GM21786 (cell line): ENCODE data around the gene TENT4A.
"Not testable (repeated sequence)": the region's sequence is repeated elsewhere in the genome, so short reads cannot be mapped to it uniquely, and the experiment has no call there.

ENCODE experiments used
- ATAC-seq: cut with Tn5 transposase; IDR thresholded peaks from one replicate; pipeline ENCODE4 v1.9.1; 2021; ENCODE audit not compliant: unreplicated experiment

TENT4A gene

GRCh38 chr5:6713274-6714225 is at the start of gene TENT4A:
TSS of gene TENT4A (plus strand) at chr5:6713432. CDS start at chr5:6713984, 552 bp downstream.
- no peak for ATAC-seq

- ATAC-seq, result no peak
Observed at GRCh38 chr5:6666762-6667161, 46.5 kb upstream of the TENT4A start.

- ATAC-seq, result no peak
Observed at GRCh38 chr5:6667648-6668047, 45.6 kb upstream of the TENT4A start.

GRCh38 chr5:6668717-6669116 is 44.5 kb upstream of the TENT4A start:
- ATAC-seq, result not testable (repeated sequence)

DNA sequence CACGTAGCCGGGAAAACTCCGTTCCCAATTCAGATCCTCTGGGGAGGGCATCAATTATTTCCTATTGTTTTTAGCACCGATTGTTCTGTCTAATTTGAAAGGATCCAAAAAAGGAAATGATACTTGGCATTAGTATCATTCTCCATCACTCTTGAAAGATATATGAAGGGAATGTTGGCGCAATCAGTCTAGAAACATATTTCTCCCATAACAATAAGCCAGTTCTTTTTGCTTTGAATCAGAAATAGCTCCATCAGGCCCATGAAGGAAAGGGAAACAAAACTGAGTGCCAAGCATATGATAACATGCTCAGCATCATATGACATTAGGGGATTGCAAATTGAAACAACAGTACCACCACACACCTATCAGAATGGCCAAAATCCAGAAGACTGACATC is 40.2 kb upstream of the TENT4A start:
- ATAC-seq, result no peak

GRCh38 chr5:6673963-6674362 is 39.3 kb upstream of the TENT4A start:
- ATAC-seq, result no peak

DNA sequence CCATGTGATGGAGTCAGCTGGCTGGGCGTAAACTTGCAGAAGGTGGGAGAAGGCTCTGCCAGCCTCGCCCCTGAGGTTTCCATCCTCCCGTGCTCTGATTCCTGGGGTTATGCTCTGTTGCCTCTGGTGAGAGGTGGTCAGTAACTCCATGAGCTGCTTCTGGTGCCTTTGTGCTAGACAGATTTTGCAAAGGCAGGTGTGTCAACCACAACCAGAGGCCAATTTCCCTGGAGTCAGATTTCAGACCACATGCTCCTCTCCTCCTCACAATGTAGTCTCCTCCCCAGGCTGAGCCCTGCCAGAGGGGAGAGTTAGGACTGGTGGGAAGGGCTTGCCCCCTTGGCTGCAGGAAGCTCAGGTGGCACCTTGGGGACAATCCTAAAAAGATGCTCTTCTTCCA is 38.8 kb upstream of the TENT4A start:
- ATAC-seq, result no peak

- no peak for ATAC-seq
Observed at GRCh38 chr5:6674886-6675285, 38.3 kb upstream of the TENT4A start.

DNA sequence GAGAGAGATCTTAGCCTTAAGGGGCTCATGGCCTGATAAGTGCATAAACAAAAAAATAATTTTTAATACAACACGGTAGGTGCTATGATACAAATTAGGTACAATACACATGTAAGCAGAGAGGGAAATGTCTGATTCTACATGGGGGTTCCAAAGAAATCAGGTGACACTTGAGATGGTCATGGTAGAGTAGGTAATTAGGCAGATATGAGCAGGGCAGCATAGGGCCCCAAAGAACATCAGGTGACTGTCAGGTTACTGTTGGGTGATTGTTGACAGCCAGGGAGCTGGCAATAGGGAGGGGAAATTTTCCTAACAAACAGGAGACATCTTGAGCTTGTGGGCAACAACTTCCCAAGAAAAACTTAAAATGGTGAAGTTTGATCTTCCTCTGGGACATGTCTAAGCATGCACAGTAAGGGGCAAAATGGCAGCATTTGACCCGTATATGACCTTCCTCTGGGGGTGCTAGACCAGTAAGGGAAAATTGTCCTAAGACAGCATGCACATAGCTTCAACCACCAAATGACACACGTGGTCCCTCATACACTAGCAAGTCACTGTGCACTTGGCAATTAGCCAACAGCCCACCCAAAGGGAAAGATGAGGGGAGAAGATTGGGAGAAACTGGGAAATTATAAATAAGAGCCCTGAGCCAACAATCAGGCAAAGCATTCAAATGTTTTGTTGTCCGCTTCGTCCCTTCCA is 37.3 kb upstream of the TENT4A start:
- ATAC-seq, result no peak

- no peak for ATAC-seq
Observed at GRCh38 chr5:6676702-6677101, 36.5 kb upstream of the TENT4A start.

DNA sequence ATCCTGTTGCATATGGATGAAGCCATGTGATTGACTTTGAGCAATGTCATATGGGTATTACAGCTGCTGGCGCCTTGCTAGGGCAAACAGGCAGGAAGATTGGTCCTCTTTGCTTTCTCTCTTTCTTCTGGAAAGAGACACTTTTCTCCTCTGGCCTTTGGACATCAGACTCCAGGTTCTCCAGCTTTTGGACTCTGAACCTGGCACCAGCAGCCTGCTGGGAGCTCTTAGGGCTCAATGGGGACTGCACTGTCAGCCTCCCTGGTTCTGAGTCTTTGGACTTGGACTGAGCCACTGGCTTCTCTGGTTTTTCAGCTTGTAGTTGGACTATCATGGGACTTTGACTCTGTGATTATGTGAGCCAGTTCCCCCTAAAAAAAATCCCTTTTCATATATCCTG is 34.8 kb upstream of the TENT4A start:
- ATAC-seq, result no peak

- ATAC-seq, result no peak
Observed at GRCh38 chr5:6680922-6681321, 32.3 kb upstream of the TENT4A start.

DNA sequence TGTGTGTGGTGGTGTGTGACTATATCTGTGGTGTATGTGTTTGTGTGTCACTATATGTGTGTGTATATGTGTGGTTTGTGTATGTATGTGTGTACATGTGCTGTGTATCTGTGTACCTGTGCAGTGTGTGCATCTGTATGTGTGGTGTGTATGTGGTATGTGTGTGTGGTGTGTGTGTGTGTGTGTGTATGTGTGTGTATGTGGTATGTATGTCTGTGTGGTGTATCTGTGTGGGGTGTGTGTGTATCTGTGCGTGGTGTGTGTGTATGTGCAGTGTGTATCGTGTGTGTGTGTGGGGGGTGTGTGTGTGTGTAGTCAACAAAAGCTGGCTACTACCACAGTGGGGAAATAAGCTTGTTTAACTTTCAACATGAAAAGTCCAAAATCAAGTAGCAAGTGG is 31.6 kb upstream of the TENT4A start:
- no peak for ATAC-seq

DNA sequence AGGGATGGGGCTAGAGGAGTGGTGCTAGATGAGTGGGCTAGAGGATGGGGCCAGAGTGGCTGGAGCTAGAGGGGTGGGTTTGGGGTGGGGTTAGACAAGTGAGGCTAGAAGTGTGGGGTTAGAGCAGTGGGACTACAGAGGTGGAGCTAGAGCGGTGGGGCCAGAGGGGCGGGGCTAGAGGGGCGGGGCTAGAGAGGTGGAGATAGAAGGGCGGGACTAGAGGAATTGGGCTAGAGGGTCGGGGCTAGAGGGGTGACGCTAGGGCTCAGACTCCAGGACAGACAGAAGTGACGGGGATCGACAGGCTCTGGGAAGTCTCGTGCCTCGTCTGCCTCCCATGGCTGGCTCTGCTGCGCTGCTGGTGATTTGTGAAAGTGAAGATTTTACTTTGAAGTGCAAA is 31.0 kb upstream of the TENT4A start:
- ATAC-seq, result no peak

DNA sequence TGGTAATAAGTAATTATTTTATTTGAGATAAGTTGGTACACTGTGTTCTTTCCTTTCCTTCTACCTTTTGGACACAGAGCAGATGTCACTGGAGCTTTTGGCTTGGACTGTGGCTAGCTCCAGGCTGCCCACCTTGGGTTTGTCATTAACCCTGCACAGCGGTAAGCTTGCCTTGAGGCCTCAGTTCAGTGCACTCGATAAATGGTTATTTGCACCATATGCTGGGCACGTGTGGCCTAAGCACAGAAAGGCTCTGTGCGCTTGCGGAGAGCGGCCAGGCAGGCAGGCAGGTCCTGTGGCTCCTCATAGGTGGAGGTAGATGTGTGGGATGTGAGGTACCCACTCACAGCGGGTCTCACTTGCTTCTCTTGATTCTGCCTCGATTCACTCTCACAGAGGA is 30.0 kb upstream of the TENT4A start:
- no peak for ATAC-seq

- ATAC-seq, result no peak
Observed at GRCh38 chr5:6684075-6684474, 29.2 kb upstream of the TENT4A start.

DNA sequence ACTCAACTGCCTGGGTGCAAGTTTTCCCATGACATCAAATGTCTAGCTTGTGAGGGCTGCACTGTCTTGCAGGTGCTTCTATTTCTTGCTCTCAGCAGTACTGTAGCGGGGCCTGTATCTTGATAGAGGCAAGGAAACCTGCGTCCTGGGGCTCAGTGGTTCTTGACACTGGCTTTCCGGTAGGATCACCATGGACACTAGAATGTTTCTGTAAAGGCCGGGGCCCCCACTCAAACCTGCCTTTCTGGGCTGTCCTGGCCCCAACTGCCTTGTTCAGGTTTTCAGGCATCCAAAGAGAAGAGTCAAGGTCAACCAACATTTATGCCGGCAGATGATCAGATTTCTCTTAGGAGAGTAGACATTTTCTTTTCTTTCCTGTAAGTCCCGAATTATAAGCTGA is 26.7 kb upstream of the TENT4A start:
- ATAC-seq, result no peak

DNA sequence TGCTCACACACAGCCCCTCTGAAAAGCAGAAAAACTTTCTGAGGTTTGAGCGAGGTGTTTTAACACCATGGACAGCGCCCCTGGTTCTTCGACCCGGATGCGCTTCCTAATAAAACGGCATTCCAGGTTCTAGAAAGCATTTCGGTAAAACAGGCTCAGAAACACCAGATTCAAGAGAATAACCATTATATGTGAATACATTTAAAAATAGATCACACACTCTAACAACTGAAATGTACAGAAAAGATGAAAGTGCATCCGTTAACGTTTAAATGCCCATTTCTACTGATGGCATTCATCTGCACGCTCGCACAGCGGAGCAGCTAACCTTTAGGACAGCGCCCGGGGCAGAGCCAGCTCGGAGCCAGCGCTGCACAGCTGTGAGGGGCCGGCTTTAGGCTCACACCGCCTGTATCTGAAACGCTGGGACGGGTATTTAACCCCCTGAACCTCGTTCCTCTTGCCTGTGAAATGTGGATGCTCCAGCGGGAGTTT is 26.3 kb upstream of the TENT4A start:
- no peak for ATAC-seq

DNA sequence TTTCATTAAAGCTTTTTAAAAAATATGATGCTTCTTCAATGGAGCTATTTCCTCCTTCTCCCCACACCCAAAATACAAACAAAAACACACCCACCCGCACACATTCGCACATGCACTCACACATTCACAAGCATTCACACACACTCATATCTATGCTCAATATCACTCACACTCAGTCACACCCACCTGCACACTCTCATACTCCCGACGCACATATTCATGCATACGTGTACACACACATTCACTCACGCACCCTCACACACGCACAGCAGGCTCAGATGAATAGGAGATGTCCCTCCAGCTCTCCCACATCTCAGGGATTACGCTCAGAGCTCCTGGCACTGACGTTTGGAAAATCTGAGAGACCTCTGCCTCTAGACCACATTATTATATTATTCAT is 25.7 kb upstream of the TENT4A start:
- ATAC-seq, result no peak

- no peak for ATAC-seq
Observed at GRCh38 chr5:6692906-6693305, 20.3 kb upstream of the TENT4A start.

- no peak for ATAC-seq
Observed at GRCh38 chr5:6698696-6699095, 14.5 kb upstream of the TENT4A start.

DNA sequence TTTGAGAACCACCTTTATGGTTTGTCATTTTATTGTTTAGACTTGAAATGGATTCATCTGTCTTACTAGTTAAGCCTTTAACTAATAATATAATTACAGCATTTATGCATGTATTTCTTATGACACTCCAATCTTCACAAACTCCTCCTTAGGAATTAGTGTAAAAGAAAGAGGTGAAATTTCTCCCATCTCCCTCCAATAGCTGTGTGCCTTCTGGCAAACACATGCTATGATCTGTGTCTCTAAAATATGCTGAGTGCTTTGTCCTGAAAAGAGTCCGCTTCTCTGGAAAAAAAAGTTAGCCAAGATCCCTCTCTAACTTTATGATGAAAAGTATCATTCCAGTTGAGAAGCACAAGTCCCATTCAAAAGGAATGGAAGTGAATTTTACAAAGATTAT is 13.9 kb upstream of the TENT4A start:
- ATAC-seq, result no peak
